ENCODE data around the gene EMP1.
"Not testable (repeated sequence)": the region's sequence is repeated elsewhere in the genome, so short reads cannot be mapped to it uniquely, and the experiment has no call there.

The EMP1 gene

DNA sequence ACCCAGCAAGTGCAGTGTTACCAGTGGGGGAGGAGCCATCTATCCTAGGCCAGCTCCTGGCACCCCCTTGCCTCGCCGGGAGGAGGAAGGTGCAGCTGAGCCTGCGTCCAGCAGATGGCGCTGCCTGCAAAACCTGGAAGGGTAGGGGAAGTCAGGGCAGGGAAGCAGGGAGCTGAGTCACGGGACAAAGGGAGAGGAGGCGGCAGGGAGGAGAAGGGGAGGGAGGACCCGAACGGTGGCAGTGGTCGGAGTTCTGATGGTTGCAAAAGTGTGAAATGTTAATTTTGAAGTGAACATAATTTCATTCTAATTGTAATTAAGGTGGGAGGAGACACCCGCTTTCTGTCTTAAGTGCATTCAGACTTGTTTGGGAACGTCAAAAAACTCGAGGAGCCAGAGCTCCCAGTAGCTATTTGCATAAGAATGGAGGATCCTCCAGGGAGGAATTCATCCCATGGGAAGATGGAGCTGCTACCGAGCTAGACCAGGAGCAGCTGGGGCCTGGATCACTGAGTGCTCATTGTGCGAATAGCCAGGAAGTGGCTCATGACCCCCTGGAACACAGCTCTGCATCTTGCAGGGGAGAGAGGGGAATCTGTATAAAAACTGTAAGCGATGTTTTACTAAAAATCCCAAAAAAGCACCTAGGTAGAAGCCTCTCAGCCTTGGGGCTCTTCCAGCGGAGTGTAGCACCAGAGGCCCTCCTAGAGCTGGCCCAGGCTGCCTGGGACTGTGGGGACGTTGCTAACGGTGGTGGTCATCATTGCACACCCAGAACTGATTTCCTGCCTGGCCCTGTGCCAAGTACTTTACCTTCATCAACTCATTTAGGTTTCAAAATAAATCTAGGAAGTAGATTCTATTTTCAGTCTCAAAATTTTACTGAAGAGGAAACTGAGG, 59.5 kb downstream of the EMP1 start:
- Histone ChIP-seq H3K9me3 (ENCODE audit: control insufficient read depth, low read length) (no peaks in the 10 kb centered on the region), H3K4me3 (ENCODE audit: insufficient read depth, low read depth, low read length) (peak overlapping the region; percentile 43), H3K27me3 (ENCODE audit: control insufficient read depth, insufficient read depth, low read length, poor library complexity, severe bottlenecking) (no peaks in the 10 kb centered on the region), H3K27ac (ENCODE audit: insufficient read depth, low read depth, low read length, poor library complexity, severe bottlenecking) (peak overlapping the region; percentile 70), H3K36me3 (ENCODE audit: control insufficient read depth, insufficient read depth, low read length) (no peaks in the 10 kb centered on the region), H3K4me1 (ENCODE audit: control insufficient read depth, insufficient read depth, low read length) (peaks cover 26% of the 10 kb centered on the region)
- 14% methylated on average over 18 of the region's 18 CpGs for WGBS, 2 experiments

DNA sequence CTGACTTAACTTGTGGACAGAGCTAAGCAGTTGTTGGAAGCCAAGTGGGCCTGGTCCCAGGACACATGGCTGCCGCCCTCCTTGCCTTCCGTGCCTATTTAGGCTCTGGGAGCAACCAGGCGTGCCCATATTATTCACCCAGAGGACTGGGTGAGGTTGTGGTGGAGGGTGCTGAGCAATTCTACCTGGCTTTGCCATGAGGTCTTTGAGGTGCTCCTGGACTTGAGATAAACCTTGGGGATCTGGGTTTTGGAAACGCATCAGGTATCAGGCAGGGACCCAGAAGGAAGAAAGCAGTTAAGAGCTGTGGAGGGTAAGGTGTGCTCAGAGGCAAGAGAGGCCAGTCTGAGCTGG, 60.1 kb downstream of the EMP1 start:
- Histone ChIP-seq H3K36me3 (ENCODE audit: control insufficient read depth, insufficient read depth, low read length) (no peaks in the 10 kb centered on the region), H3K27ac (ENCODE audit: insufficient read depth, low read depth, low read length, poor library complexity, severe bottlenecking) (no peak overlapping the region), H3K4me1 (ENCODE audit: control insufficient read depth, insufficient read depth, low read length) (peaks cover 26% of the 10 kb centered on the region), H3K27me3 (ENCODE audit: control insufficient read depth, insufficient read depth, low read length, poor library complexity, severe bottlenecking) (no peaks in the 10 kb centered on the region), H3K4me3 (ENCODE audit: insufficient read depth, low read depth, low read length) (no peak overlapping the region), H3K9me3 (ENCODE audit: control insufficient read depth, low read length) (no peaks in the 10 kb centered on the region)
- WGBS, 2 experiments, result 93 to 97% methylated on average over 4 of the region's 4 CpGs

- 91 to 93% methylated on average over 3 of the region's 3 CpGs for WGBS, 2 experiments
- no peaks in the 10 kb centered on the region for H3K9me3 ChIP-seq (ENCODE audit: control insufficient read depth, low read length)
- no peaks in the 10 kb centered on the region for H3K36me3 ChIP-seq (ENCODE audit: control insufficient read depth, insufficient read depth, low read length)
- H3K4me3 ChIP-seq (ENCODE audit: insufficient read depth, low read depth, low read length), result no peak overlapping the region
- peaks cover 26% of the 10 kb centered on the region for H3K4me1 ChIP-seq (ENCODE audit: control insufficient read depth, insufficient read depth, low read length)
- H3K27me3 ChIP-seq (ENCODE audit: control insufficient read depth, insufficient read depth, low read length, poor library complexity, severe bottlenecking), result no peaks in the 10 kb centered on the region
- no peak overlapping the region for H3K27ac ChIP-seq (ENCODE audit: insufficient read depth, low read depth, low read length, poor library complexity, severe bottlenecking)
These were observed 60.9 kb downstream of the EMP1 start for GRCh38 chr12:13257356-13257875.

DNA sequence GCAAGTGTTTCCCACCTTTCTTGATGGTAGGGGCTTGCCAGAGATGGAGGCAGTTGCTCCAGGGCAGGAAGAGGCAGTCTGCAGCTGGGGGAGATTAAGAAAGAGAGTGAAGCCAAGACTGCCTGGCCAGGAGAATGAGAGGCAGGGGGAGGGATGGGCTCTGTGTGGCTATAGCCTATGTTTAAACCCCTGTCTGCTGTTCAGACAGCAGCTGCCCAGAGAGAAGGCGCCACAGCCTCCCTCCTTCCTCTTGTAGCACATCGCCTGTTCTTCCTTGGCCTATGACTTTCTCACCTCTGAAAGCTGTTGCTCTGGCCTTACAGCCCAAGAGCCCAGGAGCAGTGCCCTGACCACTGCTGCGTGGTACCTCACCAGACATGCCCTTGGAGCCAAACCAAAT, 61.7 kb downstream of the EMP1 start:
- H3K9me3 ChIP-seq (ENCODE audit: control insufficient read depth, low read length), result no peaks in the 10 kb centered on the region
- no peaks in the 10 kb centered on the region for H3K36me3 ChIP-seq (ENCODE audit: control insufficient read depth, insufficient read depth, low read length)
- 82 to 83% methylated on average over 3 of the region's 3 CpGs for WGBS, 2 experiments
- peaks cover 26% of the 10 kb centered on the region for H3K4me1 ChIP-seq (ENCODE audit: control insufficient read depth, insufficient read depth, low read length)
- H3K27ac ChIP-seq (ENCODE audit: insufficient read depth, low read depth, low read length, poor library complexity, severe bottlenecking), result no peak overlapping the region
- no peak overlapping the region for H3K4me3 ChIP-seq (ENCODE audit: insufficient read depth, low read depth, low read length)
- no peaks in the 10 kb centered on the region for H3K27me3 ChIP-seq (ENCODE audit: control insufficient read depth, insufficient read depth, low read length, poor library complexity, severe bottlenecking)

DNA sequence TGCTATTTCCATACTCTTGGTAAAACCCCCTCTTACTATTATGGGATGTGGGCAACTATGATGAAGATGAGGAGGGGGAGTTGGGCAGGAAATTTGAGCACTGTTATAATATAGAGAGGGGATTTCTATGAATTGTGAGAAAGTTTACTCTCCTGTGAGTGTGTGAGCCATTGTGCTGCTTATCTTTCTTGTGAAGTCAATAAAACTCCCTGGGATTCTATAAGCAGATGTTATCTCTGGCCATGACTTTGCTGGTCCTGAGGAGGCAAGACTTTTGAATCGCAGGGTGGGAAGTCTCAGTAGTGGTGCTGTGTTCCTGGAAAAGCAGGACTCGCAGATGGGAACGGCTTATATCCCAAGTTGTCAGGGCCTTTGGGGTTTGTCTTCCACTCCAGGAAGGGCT, 62.2 kb downstream of the EMP1 start:
- no peaks in the 10 kb centered on the region for H3K36me3 ChIP-seq (ENCODE audit: control insufficient read depth, insufficient read depth, low read length)
- no peak overlapping the region for H3K4me3 ChIP-seq (ENCODE audit: insufficient read depth, low read depth, low read length)
- no peak overlapping the region for H3K27ac ChIP-seq (ENCODE audit: insufficient read depth, low read depth, low read length, poor library complexity, severe bottlenecking)
- WGBS, 2 experiments, result 89 to 93% methylated on average over 3 of the region's 3 CpGs
- no peaks in the 10 kb centered on the region for H3K9me3 ChIP-seq (ENCODE audit: control insufficient read depth, low read length)
- peaks cover 26% of the 10 kb centered on the region for H3K4me1 ChIP-seq (ENCODE audit: control insufficient read depth, insufficient read depth, low read length)
- H3K27me3 ChIP-seq (ENCODE audit: control insufficient read depth, insufficient read depth, low read length, poor library complexity, severe bottlenecking), result no peaks in the 10 kb centered on the region

DNA sequence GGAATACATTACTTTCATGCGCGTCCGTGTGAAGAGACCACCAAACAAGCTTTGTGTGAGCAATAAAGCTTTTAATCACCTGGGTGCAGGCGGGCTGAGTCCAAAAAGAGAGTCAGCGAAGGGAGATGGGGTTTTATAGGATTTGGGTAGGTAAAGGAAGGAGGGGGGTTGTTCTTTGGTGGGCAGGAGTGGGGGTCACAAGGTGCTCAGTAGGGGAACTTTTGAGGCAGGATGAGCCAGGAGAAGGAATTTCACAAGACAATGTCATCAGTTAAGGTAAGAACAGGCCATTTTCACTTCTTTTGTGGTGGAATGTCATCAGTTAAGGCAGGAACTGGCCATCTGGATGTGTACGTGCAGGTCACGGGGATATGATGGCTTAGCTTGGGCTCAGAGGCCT, 63.1 kb downstream of the EMP1 start:
- H3K9me3 ChIP-seq (ENCODE audit: control insufficient read depth, low read length); H3K27me3 ChIP-seq (ENCODE audit: control insufficient read depth, insufficient read depth, low read length, poor library complexity, severe bottlenecking); H3K27ac ChIP-seq (ENCODE audit: insufficient read depth, low read depth, low read length, poor library complexity, severe bottlenecking); H3K36me3 ChIP-seq (ENCODE audit: control insufficient read depth, insufficient read depth, low read length); H3K4me3 ChIP-seq (ENCODE audit: insufficient read depth, low read depth, low read length): not testable (repeated sequence)
- peaks cover 26% of the 10 kb centered on the region for H3K4me1 ChIP-seq (ENCODE audit: control insufficient read depth, insufficient read depth, low read length)
- 93 to 94% methylated on average over 5 of the region's 7 CpGs for WGBS, 2 experiments

- H3K27ac ChIP-seq (ENCODE audit: insufficient read depth, low read depth, low read length, poor library complexity, severe bottlenecking); H3K4me1 ChIP-seq (ENCODE audit: control insufficient read depth, insufficient read depth, low read length); H3K27me3 ChIP-seq (ENCODE audit: control insufficient read depth, insufficient read depth, low read length, poor library complexity, severe bottlenecking); H3K9me3 ChIP-seq (ENCODE audit: control insufficient read depth, low read length); H3K4me3 ChIP-seq (ENCODE audit: insufficient read depth, low read depth, low read length); H3K36me3 ChIP-seq (ENCODE audit: control insufficient read depth, insufficient read depth, low read length): not testable (repeated sequence)
- 83 to 91% methylated on average over 3 of the region's 3 CpGs for WGBS, 2 experiments
These were observed 71.3 kb downstream of the EMP1 start for GRCh38 chr12:13267826-13268225.

- H3K4me3 ChIP-seq (ENCODE audit: insufficient read depth, low read depth, low read length), result no peak overlapping the region
- 92 to 95% methylated on average over 6 of the region's 6 CpGs for WGBS, 2 experiments
- no peaks in the 10 kb centered on the region for H3K4me1 ChIP-seq (ENCODE audit: control insufficient read depth, insufficient read depth, low read length)
- no peaks in the 10 kb centered on the region for H3K9me3 ChIP-seq (ENCODE audit: control insufficient read depth, low read length)
- no peaks in the 10 kb centered on the region for H3K36me3 ChIP-seq (ENCODE audit: control insufficient read depth, insufficient read depth, low read length)
- no peaks in the 10 kb centered on the region for H3K27me3 ChIP-seq (ENCODE audit: control insufficient read depth, insufficient read depth, low read length, poor library complexity, severe bottlenecking)
- H3K27ac ChIP-seq (ENCODE audit: insufficient read depth, low read depth, low read length, poor library complexity, severe bottlenecking), result no peak overlapping the region
These were observed 72.1 kb downstream of the EMP1 start for GRCh38 chr12:13268581-13268980.
